ENCODE data around the gene LRRIQ4.
A peak's percentile ranks its signal among the peaks of the same experiment; 100 is the strongest.

Gene LRRIQ4

GRCh38 chr3:169809230-169809795 lies 3.4 kb upstream of the LRRIQ4 start:
- DNase-seq (ENCODE audit: low read depth, low spot score), result no peak

DNA sequence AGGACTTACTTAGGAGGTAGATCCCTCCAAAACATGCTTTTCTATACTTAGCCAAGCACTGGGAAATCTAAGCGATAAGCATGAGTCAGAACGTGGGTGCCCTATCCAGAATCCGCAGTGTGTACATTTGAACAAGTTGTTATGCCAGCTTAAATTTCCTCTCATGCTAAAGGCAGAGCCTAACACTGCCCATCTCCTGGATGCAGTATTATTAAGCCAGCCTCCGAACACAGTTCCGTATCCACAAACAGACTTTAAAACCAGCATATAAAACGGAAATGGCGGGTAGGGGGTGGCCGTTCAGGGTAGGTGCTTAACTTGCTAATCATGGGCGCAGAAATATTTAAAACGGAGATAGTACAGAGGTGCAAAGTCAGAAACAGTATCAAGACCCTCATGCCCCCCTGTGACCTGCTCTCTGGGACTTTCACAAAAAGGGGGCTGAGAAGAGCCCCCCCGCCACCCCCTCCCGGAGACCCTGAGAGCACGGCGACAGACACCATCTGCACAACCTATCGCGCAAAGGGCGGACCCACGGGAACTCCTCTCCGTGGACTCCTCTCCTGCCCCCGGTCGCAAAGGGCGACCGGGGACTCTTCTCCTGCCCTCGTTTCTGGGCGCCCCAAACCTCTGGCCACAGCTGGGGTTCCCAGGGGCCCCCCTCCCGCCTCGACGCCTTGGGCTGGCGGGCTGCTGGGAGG lies 889 bp upstream of the LRRIQ4 start:
- peak; percentile 39 for DNase-seq (ENCODE audit: low read depth, low spot score)

DNA sequence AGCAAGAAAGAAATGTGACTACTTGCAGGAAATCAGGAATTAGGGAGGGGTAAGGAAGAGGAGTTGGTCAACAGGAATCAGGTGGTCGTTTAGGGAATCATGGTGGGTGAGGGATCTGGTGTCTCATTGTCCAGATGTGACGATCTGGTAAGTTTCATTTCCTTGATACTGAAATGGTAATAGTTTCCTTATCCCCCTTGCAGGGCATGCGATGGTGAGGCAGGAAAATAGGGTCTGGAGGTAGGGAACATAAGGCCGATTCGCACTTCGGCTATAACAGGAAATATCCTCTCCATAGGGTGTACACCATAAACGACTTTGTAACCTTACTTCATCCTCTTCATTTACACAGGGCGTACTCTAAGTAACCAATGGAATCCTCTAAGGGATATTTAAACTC lies 608 bp downstream of the LRRIQ4 start:
- no peak for DNase-seq (ENCODE audit: low read depth, low spot score)

DNA sequence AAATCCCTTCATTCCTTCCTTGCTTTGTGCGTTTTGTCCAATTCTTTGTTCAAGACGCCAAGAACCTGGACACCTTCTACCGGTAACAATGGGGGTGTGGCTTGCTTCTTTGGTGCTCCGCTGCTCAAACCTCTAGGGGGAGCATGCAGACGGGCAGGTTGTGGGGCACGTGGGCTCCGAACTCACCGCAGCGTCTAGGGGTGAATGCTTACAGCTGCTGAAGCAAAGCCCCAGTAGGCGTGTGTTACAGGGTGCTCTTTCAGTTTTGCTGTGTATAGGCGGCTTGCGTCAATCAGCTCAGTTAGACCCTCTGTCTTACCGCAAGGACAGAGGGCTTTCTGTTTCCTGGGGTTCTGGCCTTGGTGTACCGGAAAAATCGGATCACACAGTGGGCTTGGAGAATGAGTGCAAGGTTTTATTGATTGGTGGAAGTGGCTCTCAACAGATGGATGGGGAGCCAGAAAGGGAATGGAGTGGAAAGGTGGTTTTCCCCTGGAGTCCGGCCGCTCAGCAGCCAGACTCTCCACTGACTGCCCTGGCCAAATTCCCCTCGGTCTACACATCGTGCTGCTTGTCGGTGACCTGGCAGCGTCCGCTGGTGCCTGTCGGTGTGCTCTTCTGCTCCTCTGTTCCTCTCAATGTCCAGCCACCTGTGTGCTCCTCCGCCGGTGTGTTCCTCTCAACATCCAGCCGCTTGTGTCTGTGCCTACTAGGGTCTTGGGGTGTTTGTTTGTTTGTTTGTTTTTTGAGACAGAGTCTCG lies 1.3 kb downstream of the LRRIQ4 start:
- no peak for DNase-seq (ENCODE audit: low read depth, low spot score)

- no peak for DNase-seq (ENCODE audit: low read depth, low spot score)
Measured at GRCh38 chr3:169815590-169816150, 3.0 kb downstream of the LRRIQ4 start.

DNA sequence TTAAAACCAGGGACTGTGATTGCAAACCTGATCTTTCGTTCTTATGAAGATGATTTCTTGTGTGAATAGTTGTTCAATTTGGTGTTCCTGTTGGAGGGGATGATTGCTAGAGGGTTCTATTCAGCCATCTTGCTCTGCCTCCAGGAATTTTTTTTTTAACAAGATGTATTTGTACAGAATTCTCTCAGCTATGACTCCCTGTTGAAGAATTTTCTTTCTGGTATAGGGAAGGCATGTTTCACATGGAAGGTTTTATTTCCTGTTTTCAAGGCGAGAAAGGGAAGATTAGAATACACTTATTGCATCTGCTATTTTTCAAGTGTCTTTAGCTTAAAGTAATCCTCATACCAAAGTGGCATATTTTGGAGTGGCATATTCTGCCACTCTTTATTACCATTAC lies 5.6 kb downstream of the LRRIQ4 start:
- DNase-seq (ENCODE audit: low read depth, low spot score), result peak; percentile 42

DNA sequence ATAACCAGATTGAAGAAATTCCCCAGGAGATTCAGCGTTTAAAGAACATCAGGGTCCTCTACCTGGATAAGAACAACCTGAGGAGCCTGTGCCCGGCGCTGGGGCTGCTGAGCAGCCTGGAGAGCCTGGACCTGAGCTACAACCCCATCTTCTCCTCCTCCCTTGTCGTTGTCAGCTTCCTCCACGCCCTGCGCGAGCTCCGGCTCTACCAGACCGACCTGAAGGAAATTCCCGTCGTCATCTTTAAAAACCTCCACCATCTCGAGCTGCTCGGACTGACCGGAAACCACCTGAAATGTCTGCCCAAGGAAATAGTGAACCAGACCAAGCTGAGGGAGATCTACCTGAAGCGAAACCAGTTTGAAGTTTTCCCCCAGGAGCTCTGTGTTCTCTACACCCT lies 9.4 kb downstream of the LRRIQ4 start:
- no peak for DNase-seq (ENCODE audit: low read depth, low spot score)

DNA sequence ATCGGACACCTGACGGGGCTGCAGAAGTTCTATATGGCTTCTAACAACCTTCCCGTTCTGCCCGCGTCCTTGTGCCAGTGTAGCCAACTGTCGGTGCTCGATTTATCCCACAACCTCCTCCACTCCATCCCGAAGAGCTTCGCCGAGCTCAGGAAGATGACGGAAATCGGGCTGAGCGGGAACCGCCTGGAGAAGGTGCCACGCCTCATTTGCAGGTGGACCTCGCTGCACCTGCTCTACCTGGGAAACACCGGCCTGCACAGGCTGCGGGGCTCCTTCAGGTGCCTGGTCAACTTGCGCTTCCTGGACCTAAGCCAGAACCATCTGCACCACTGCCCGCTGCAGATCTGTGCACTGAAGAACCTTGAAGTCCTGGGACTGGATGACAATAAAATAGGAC lies 9.9 kb downstream of the LRRIQ4 start:
- no peak for DNase-seq (ENCODE audit: low read depth, low spot score)

DNA sequence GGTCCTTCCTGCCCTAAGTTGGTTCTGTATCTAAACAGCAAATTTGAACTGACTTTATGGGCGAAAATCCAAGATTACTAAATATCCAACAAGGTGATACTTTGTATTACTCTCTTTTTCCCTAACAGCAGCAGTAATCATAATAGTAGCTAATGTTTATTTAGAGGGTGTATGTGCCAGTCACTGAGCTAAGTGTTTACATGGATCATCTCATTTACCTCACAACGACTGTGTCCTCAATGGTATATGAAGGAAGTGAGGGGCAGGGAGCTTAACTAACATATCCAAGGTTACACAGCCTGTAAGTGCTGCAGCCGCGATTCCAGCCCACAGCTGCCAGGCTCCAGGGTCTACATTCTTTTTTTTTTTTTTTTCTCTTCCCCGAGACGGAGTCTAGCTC lies 10.3 kb downstream of the LRRIQ4 start:
- no peak for DNase-seq (ENCODE audit: low read depth, low spot score)

GRCh38 chr3:169825316-169825715 lies 12.6 kb downstream of the LRRIQ4 start:
- no peak for DNase-seq (ENCODE audit: low read depth, low spot score)

- no peak for DNase-seq (ENCODE audit: low read depth, low spot score)
Measured at GRCh38 chr3:169827712-169828111, 15.0 kb downstream of the LRRIQ4 start.

DNA sequence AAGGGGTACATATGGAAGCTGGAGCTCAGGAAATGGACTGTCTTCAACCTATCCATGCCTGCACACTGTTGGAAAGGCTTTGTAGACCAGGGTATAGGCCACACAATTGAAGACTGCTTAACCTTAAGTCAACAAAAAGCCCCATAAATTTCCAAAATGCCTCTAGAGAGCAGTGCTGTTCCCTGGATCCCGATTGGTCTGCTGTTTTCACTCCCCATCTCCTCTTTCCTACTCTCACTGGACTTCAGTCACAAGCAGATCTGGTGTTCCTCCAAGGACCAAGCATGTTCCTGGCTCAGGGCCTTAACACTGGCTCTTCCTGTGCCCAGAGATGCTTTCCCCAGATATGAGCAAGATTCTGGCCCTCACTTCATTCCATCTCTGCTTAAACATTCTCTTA lies 22.9 kb downstream of the LRRIQ4 start:
- no peak for DNase-seq (ENCODE audit: low read depth, low spot score)

- peak; percentile 43 for DNase-seq (ENCODE audit: low read depth, low spot score)
Measured at GRCh38 chr3:169836078-169836941, 23.6 kb downstream of the LRRIQ4 start.

- DNase-seq (ENCODE audit: low read depth, low spot score), result no peak
Measured at GRCh38 chr3:169836942-169837275, 24.2 kb downstream of the LRRIQ4 start.

GRCh38 chr3:169838511-169839030 lies 25.9 kb downstream of the LRRIQ4 start:
- no peak for DNase-seq (ENCODE audit: low read depth, low spot score)

DNA sequence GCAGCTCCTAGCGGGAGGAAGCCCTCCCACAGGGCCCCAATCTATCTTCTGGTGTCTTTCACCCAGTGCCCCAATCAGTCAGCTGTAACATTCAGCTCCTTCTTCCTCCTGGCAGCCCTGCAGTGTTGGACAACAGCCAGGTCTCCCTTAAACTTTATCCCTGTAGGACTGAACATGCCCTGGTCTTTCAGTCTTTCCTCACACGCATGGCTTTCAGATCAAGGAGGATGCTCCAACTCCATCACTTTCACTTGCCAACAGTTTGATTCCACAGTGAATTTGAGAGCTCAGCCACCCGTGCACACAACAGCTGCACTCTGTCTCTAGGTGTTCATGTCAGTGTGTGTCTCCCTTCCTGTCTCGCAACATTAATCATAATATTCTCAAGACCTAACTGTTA lies 28.5 kb downstream of the LRRIQ4 start:
- DNase-seq (ENCODE audit: low read depth, low spot score), result no peak

GRCh38 chr3:169842960-169843359 lies 30.3 kb downstream of the LRRIQ4 start:
- no peak for DNase-seq (ENCODE audit: low read depth, low spot score)

- DNase-seq (ENCODE audit: low read depth, low spot score), result peak; percentile 84
Measured at GRCh38 chr3:169846458-169847193, 34.0 kb downstream of the LRRIQ4 start.

DNA sequence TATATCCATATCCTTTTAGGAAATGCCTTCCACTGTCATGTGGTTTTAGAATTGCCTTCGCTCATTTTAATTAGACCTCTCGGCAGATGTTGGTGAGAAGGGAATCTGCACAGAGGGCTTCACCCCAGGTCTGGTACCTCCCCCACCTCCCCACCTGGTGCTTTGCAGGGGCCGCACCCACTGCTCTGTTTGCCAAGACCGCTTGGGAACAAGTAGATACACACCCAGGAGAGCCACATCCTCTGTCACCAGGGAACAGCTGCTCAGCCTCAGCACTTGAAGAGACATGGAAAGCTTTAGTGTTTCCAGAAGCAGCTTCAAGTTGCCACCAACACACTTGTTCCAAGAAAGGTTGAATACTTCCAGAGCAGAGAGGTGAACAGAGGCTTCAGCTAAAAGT lies 35.2 kb downstream of the LRRIQ4 start:
- no peak for DNase-seq (ENCODE audit: low read depth, low spot score)

DNA sequence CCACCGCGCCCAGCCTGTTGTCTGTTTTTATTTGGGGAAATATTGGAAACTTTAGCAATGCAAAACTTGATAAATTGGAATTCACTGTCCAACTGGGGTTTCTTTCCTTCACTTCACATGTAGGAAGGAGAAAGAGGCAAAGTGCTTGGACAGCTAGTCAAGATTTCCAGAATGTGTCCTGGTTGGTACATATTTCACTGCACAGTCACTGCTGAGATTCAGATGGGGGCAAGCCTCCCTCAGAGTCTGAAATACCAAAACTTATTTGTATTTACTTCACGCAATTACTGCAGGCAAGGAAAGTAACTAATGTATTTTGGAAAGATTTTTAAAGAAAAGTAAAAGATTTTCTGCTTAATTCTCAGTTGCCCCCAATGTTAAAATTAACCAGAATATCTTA lies 36.1 kb downstream of the LRRIQ4 start:
- peak; percentile 28 for DNase-seq (ENCODE audit: low read depth, low spot score)

- no peak for DNase-seq (ENCODE audit: low read depth, low spot score)
Measured at GRCh38 chr3:169850618-169851017, 37.9 kb downstream of the LRRIQ4 start.
